Measurements from ENCODE around the gene DENND4A.

- TF ChIP-seq POLR2A (IDR thresholded peaks at IDR 0.05) (no peak), POLR2AphosphoS5 (IDR thresholded peaks at IDR 0.05) (no peak)
- TF ChIP-seq, protein P1, sequence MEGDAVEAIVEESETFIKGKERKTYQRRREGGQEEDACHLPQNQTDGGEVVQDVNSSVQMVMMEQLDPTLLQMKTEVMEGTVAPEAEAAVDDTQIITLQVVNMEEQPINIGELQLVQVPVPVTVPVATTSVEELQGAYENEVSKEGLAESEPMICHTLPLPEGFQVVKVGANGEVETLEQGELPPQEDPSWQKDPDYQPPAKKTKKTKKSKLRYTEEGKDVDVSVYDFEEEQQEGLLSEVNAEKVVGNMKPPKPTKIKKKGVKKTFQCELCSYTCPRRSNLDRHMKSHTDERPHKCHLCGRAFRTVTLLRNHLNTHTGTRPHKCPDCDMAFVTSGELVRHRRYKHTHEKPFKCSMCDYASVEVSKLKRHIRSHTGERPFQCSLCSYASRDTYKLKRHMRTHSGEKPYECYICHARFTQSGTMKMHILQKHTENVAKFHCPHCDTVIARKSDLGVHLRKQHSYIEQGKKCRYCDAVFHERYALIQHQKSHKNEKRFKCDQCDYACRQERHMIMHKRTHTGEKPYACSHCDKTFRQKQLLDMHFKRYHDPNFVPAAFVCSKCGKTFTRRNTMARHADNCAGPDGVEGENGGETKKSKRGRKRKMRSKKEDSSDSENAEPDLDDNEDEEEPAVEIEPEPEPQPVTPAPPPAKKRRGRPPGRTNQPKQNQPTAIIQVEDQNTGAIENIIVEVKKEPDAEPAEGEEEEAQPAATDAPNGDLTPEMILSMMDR (IDR thresholded peaks at IDR 0.05) = no peak
These were observed 128.6 kb downstream of the DENND4A start for GRCh38 chr15:65663521-65663920.
